Stimulated activated CD8-positive, alpha-beta memory T cell treated with anti-CD3 and anti-CD28 coated beads, Interleukin-7, amount 100 ng/mL, for 1 hour (primary cell): Measurements from ENCODE around the gene ADCYAP1R1.

Source experiments
- DNase-seq, 2 donors: peaks; one replicate each; pipeline ENCODE4 v3.0.0-alpha.2; 2020; ENCODE audit warnings: low read depth in 2 of 2

The ADCYAP1R1 gene

DNA sequence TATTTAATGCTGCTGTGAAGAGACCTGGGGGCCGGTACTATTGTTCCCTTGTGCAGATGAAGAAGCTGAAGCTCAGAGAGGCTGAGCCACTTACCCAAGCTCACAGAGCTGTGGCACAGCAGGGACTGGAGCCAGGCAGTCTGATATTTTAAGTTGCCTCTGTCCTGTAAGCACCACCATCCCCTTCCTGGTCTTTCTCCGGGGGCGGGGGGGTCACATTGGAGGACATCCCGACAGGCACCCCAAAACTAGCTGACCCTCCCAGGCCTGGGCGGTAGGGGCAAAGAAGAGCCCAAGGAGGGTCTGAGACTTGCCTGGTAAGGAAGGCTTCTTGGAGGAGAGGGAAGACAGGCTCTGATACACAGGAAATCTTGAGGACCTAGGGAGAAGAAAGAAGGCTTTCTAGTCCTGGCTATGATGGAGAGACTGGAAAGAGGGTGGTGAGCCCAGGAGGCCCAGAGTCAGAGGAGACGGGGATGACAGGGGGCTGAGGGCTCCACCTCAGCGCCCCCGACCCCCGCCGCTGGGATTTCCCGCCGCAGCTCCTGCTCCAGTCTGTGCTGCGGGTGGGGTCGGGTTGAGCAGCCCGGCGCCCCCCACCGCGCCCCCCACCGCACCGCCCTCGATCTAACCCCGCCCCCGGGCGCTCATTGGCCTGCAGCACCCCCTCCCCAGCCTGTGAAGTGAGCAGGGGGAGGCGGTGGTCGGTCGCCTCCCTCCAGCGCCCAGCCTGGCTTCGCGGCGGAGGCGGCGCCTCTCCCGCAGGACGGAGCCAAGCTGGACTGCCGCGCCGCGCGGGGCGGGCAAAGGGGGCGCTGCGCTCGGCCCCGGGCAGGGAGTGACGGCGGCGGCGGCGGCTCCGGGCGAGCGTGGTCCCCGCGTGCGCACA, at the start of gene ADCYAP1R1:
TSS of gene ADCYAP1R1 (plus strand) at position 711 of the 889 bp plus-strand sequence. CDS start 10,957 bp downstream, outside the sequence.
- DNase-seq, result no peak

GRCh38 chr7:31003097-31003496, 49.0 kb upstream of the ADCYAP1R1 start:
- DNase-seq, result no peak

DNA sequence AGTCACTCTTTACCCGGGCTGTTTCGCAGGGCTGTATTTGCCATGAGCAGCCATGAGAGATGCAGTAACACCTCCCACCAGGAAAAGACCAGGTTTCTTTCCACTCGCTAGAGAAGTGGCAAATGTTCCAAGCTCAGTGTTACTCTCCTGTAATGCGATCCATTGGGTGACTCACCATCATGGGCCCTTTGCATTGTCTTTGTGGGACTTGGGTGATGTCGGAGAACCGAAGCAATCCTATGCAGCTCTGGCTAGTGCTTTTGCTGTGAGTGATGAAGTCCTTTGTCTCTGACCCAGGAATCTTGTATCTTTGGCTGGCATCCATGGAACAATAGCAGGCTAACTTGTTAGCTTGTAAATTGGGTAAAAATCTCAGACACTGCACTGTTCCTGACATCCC, 48.4 kb upstream of the ADCYAP1R1 start:
- DNase-seq, result no peak

DNA sequence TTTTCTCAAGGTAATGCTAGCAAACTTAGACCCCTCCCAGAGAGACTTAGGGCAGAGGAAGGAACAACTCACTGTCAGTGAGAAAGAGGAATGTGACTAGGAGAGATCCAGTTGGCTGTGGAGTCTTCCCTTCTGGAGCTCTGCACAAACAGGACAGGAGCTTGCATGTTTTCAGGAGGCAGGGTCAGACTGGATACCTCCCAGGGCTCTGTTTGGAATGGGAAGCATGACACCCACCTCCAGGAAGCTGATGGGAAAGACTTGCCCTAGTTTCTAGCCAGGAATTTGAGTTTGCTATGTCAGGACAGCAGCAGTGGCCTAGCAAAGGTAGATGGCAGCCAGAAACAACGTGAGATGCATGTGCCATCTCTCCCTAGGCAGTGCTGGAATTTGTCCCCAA, 47.7 kb upstream of the ADCYAP1R1 start:
- no peak for DNase-seq

GRCh38 chr7:31006857-31007256, 45.3 kb upstream of the ADCYAP1R1 start:
- DNase-seq, result no peak

DNA sequence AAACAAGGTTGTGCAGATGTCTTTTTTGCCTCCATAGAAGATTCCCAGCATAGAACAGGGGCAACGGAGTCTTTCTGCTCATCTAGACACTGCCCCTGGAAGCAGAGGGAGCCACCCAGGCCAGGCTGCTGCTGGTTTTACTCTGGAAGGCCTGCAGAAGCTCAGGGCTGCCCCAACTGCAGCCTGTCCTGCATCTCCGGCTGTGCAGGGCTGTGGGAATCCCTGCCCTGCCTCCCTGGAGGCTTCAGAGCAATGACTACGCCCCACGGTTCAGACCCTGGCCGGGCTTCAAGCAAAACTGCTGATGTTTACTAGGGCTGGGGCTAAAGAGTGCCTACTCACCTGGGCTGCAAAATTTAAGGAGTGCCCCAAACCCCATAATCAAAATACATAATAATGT, 44.5 kb upstream of the ADCYAP1R1 start:
- DNase-seq, result no peak

DNA sequence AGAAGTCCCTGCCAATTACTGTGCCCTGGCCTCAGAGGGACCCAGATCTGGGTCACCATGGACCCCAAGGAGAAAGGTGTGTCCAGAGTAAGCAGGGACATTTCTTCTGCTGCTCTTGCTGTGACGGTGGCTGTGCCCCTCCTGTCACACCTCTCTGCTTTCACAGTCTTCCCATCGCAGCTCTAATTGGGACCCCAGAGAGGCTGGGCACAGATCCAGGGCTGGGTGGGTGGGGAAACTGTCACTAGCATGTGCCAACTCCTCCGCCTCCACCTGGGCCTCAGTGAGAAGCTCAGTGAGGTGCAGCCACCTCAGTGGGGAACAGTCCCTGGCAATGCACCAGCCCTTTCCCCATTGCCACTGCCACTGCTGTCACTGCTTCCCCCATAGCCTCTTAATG, 37.3 kb upstream of the ADCYAP1R1 start:
- DNase-seq, result no peak

DNA sequence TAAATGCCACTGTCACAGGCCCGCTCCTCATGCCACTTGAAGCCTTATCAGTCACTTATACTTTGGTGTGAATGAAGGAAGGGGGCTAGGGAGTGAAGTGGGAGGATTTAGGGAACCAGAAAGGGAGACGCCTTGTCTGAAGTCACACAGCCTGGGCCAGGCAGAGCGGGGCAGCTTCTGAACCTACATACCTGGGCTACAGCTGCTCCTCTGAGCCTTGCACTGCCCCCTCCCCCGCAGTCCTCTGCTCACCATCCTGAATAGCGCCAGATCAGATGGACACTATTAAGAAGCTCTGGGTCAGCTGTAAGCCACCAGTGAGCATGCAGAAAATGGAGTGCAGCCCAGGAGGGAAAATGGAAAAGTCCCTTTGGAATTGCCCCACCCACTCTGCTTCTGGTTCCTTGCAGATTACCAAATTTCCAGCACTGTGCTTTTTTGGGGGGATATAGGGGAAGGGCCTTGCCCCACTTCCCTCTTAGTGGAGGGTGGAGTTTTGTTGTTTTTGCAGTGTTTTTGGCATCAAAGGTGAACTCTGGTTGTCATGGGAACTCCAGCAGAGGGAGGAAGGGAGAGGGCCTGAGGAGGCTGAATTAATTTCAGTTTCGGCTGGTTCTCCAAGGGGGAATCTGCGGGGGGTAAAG, 35.0 kb upstream of the ADCYAP1R1 start:
- DNase-seq, result no peak

- no peak for DNase-seq
These were observed 34.4 kb upstream of the ADCYAP1R1 start for GRCh38 chr7:31017721-31018120.

DNA sequence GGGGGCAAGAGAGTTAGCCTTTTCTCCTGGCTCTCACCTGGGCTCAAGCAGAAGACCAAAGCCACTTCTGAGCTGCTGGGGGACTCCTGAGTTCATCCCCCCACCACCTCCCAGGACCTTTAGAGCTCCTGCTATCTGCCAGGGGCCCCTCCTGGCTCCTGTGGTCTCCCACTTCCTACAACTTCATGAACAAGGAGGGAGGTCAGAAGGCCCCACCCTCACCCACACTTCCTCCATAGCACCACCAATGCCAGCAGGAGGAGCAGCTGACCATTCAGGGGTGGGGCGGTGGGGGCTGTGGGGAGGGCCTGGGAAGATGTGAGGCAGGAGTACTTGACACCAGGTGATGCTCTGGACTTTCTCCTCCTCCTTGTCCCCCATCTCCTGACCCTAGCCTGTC, 32.6 kb upstream of the ADCYAP1R1 start:
- no peak for DNase-seq

GRCh38 chr7:31020161-31020560, 31.9 kb upstream of the ADCYAP1R1 start:
- DNase-seq, result no peak

DNA sequence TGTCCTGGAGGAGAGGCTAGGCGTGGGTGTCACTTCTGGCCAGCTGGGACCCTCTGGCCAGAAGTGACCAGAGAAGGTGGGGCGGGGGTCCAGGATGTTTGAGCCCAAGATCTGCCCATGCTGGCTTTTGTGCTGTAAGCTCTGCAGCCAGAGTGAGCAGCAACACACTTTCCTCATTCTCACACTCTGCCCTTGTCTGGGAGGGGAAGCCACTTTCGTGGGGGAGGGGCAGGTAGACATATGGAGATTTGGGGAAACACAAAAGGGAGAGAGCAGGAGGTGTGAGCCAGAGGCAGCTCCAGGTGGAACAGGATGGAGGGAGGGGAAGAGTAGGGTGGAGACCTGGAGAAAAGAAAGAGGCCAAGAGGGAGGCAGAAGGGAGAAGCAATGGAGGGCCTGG, 31.5 kb upstream of the ADCYAP1R1 start:
- DNase-seq, result no peak

DNA sequence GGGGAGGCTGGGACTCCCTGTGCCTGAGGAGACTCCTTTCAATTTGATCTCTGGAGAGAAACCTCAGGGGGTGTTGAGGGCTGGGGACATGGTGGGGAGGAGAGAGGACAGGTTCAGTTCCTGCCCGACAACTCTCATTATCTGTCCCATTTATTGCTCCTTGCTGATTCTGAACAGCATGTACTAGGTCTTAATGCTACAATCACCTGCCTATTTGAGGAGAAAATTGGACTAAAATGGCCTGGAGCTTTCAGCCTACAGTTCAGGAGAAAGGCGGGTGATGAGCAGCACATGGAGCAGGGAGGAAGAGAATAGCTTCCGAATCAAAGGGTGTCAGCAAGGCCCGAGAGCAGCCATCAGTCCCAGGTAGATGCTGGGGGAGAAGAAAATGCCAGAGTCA, 30.0 kb upstream of the ADCYAP1R1 start:
- DNase-seq, result no peak

GRCh38 chr7:31022726-31023125, 29.4 kb upstream of the ADCYAP1R1 start:
- no peak for DNase-seq

DNA sequence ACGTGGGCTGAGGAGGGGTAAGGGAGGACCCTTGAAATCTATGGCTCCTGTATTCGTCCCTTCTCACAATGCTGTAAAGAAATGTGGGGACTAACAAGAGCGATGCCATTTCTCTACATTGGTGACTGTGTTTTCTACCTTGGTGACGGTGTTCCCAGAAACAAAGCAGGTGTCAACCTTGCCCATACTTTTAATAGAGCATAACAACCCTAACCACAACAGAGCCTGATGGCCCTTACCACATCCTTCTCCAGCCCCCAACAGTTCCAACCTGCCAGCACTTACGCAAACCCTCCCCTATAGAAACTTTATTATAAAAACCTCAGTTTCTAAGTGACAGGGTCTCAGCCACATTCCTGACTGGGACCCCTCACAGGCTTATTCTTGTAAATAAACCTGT, 28.2 kb upstream of the ADCYAP1R1 start:
- DNase-seq, result no peak

DNA sequence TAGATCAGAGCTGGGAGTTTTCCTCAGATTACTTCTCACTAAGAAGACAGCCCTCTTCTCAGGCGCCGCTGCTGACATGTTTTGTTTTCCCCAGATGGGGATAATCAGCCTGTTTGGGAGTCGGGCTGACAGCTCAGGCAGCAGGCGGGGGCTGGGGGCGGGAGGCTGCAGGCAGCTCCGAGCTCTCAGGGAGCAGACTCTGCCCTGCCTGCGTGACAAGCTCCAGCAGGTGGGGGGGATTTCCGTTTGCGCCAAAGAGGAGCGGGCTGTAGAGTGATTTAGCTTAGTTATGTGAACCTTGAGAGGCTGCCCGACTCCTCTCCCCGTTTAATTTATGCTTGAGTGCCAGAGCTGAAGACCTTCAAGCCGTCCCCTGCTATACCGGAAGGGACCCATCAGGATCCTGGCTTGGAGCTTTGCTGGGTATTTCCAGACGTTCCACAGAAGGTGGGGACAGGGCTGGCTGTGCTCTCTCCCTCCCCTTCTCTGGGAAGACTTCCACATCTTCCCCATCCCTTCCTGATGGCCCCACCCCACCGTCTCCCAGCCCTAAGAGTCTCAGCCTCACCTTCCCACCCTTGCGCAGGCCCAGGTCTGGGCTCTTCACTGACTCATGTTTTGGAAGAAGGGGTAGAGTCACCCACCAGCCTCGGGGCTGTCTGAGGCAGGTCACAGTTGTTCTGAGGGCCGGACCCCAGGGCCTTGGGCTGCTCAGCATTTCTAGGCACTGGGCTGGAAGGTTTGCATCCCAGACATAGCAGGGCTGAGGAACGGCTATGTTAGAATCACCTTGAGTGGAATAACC, 24.7 kb upstream of the ADCYAP1R1 start:
- no peak for DNase-seq

- no peak for DNase-seq
These were observed 24.1 kb upstream of the ADCYAP1R1 start for GRCh38 chr7:31028006-31028405.

- no peak for DNase-seq
These were observed 23.6 kb upstream of the ADCYAP1R1 start for GRCh38 chr7:31028417-31028992.

GRCh38 chr7:31029251-31030042, 22.7 kb upstream of the ADCYAP1R1 start:
- no peak for DNase-seq

GRCh38 chr7:31033674-31034300, 18.3 kb upstream of the ADCYAP1R1 start:
- DNase-seq, result no peak

DNA sequence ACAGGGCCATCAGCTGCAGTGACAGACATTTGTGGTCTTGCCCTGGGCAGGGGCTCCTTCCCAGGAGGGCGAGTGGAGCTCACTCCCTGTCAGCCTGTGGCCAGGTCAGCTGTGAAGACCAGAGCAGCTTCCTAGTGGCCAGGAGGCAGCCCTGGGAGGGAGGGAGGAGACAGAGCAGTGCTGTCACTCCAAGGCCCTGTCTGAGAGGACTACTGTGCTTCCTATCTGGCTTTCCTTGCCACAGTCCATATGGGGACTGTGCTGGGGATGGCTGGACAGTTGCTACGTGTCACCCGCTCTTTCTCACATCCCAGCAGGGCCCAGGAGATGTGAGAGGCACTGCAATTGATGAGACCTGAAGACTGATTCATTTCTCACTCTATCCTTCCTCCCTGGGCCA, 15.2 kb upstream of the ADCYAP1R1 start:
- no peak for DNase-seq
